ENCODE data around the gene WNT6. TPM values are rescaled to one million over a fixed set of nuclear protein-coding genes. Genes with fewer than 3 reads are reported as not detected.

Gene WNT6
- total RNA-seq, 1 experiment from 2014 or later, result 0.33 TPM

GRCh38 chr2:218857371-218858137 lies 2.1 kb upstream of the WNT6 start:
- peak overlapping the region; percentile 32; the same call in 1 of the 2 replicates for H3K4me2 ChIP-seq
- H3K9me2 ChIP-seq (ENCODE audit: insufficient read depth), result no peaks in the 10 kb centered on the region
- no TSS peak for BruUV-seq (replicated peaks)

GRCh38 chr2:218858138-218858445 lies 1.5 kb upstream of the WNT6 start:
- intact Hi-C loops (cut with micrococcal nuclease; ENCODE audit: unreplicated experiment), result no loop called here
- no peaks in the 10 kb centered on the region for H3K9me2 ChIP-seq (ENCODE audit: insufficient read depth)

More at GRCh38 chr2:218857371-218858137, 2.1 kb upstream of the WNT6 start:
- no peaks in the 10 kb centered on the region for H3K9me3 ChIP-seq (ENCODE audit: insufficient read depth, low read depth)
- no peaks in the 10 kb centered on the region for H3K36me3 ChIP-seq (ENCODE audit: low read depth)
- POLR2A ChIA-PET (ENCODE audit: unreplicated experiment), result no interaction called here
- intact Hi-C loops (cut with micrococcal nuclease; ENCODE audit: unreplicated experiment), result no loop called here
- H3K27me3 ChIP-seq (ENCODE audit: insufficient read depth, low read depth), result peaks cover 13% of the 10 kb centered on the region; the same call in 1 of the 2 replicates
- H3K4me1 ChIP-seq (replicated peaks; ENCODE audit: insufficient read depth), result peaks cover 34% of the 10 kb centered on the region
- no peaks in the 10 kb centered on the region for H4K20me1 ChIP-seq (ENCODE audit: insufficient read depth)
- DNase-seq, result no peak
- H3K27ac ChIP-seq, result no peak overlapping the region
- TF ChIP-seq EZH2 (IDR thresholded peaks at IDR 0.05; ENCODE audit: low read depth) (no peak), CTCF (conservative IDR thresholded peaks at IDR 0.05) (no peak)
- H3K79me2 ChIP-seq (ENCODE audit: low read depth), result 0 out of 2 replicates have a peak, but pooled peaks cover 3% of the 10 kb centered on the region
- peaks cover 29% of the 10 kb centered on the region; the same call in 1 of the 2 replicates for H3F3A ChIP-seq (ENCODE audit: insufficient read depth, low read depth)
- no peak overlapping the region for H2AFZ ChIP-seq
- H3K4me3 ChIP-seq, result no peak overlapping the region
- CTCF ChIA-PET, result no interaction called here

More at GRCh38 chr2:218858138-218858445, 1.5 kb upstream of the WNT6 start:
- Histone ChIP-seq H3K79me2 (ENCODE audit: low read depth) (0 out of 2 replicates have a peak, but pooled peaks cover 3% of the 10 kb centered on the region), H2AFZ (no peak overlapping the region), H4K20me1 (ENCODE audit: insufficient read depth) (no peaks in the 10 kb centered on the region), H3K4me3 (no peak overlapping the region), H3F3A (ENCODE audit: insufficient read depth, low read depth) (peaks cover 24% of the 10 kb centered on the region; the same call in 1 of the 2 replicates), H3K27ac (no peak overlapping the region), H3K4me2 (no peak overlapping the region), H3K27me3 (ENCODE audit: insufficient read depth, low read depth) (peaks cover 13% of the 10 kb centered on the region; the same call in 1 of the 2 replicates), H3K9me3 (ENCODE audit: insufficient read depth, low read depth) (no peaks in the 10 kb centered on the region), H3K36me3 (ENCODE audit: low read depth) (no peaks in the 10 kb centered on the region), H3K4me1 (replicated peaks; ENCODE audit: insufficient read depth) (peaks cover 29% of the 10 kb centered on the region)
- no TSS peak for BruUV-seq (replicated peaks)
- no peak for TF ChIP-seq CTCF (conservative IDR thresholded peaks at IDR 0.05)
- TF ChIP-seq EZH2 (IDR thresholded peaks at IDR 0.05; ENCODE audit: low read depth), result no peak
- POLR2A ChIA-PET (ENCODE audit: unreplicated experiment), result no interaction called here
- CTCF ChIA-PET, result interaction anchor here (0.5 kb wide), 1 partner anchor 12 kb away, joined by 10 read pairs; no protein-coding TSS in a partner anchor
- DNase-seq, result no peak

All from PC-9 (cell line).